Activated T-cell treated with anti-CD3 and anti-CD28 coated beads for 24 hours (primary cell): Measurements from ENCODE around the gene BATF2.

Source experiments
- DNase-seq: peaks from one replicate; pipeline ENCODE4 v3.0.0-alpha.2; 2020; ENCODE audit warnings: low read depth

BATF2 gene

GRCh38 chr11:64963072-64963631, 33.6 kb downstream of the BATF2 start:
- DNase-seq = no peak

GRCh38 chr11:64960719-64961118, 36.1 kb downstream of the BATF2 start:
- DNase-seq = no peak

GRCh38 chr11:64959498-64959897, 37.3 kb downstream of the BATF2 start:
- DNase-seq = no peak

GRCh38 chr11:64954201-64954600, 42.6 kb downstream of the BATF2 start:
- DNase-seq = no peak

GRCh38 chr11:64951529-64951928, 45.2 kb downstream of the BATF2 start:
- DNase-seq = no peak

- no peak for DNase-seq
Observed at GRCh38 chr11:64947208-64947814, 49.5 kb downstream of the BATF2 start.
